Neural cell (in vitro differentiated cells): ENCODE measurements around the gene SGCD.

Source experiments
- EP300 ChIP-seq: fragments of 450-650 bp; conservative IDR thresholded peaks from 2 replicates; pipeline ENCODE4 v1.6.1; 2014; ENCODE audit warnings: antibody characterized with exemption, mild to moderate bottlenecking, moderate library complexity; ENCODE audit not compliant: poor library complexity, severe bottlenecking
- EZH2 ChIP-seq: fragments of 200-600, 300-800 bp; shearing (Covaris generic), sonication (generic); IDR thresholded peaks from 2 replicates; pipeline ENCODE4 v1.6.1; 2014; ENCODE audit warnings: antibody characterized with exemption, low read length, borderline replicate concordance, mild to moderate bottlenecking; ENCODE audit not compliant: insufficient read depth, poor library complexity, severe bottlenecking
- MXI1 ChIP-seq: fragments of 450-650 bp; conservative IDR thresholded peaks from 2 replicates; pipeline ENCODE4 v1.6.1; 2014; ENCODE audit warnings: antibody characterized with exemption, mild to moderate bottlenecking; ENCODE audit not compliant: poor library complexity, severe bottlenecking
- SMC3 ChIP-seq: fragments of 450-650 bp; conservative IDR thresholded peaks from 2 replicates; pipeline ENCODE4 v1.6.1; 2014; ENCODE audit warnings: antibody characterized with exemption, mild to moderate bottlenecking, moderate library complexity; ENCODE audit not compliant: poor library complexity
- TAF1 ChIP-seq: IDR thresholded peaks from 2 replicates; pipeline ENCODE4 v1.6.1; 2012; ENCODE audit warnings: low read depth
- TF ChIP-seq, protein P1 (sequence below): fragments of 450-650 bp; IDR thresholded peaks from 2 replicates; pipeline ENCODE4 v1.5.1; 2014; ENCODE audit warnings: antibody characterized with exemption, mild to moderate bottlenecking, moderate library complexity; ENCODE audit not compliant: poor library complexity, severe bottlenecking
- TF ChIP-seq, protein P2 (sequence below): IDR thresholded peaks from 2 replicates; pipeline ENCODE4 v1.6.1; 2012; ENCODE audit warnings: borderline replicate concordance

GRCh38 chr5:156758011-156758791, 431.2 kb downstream of the SGCD start:
- TF ChIP-seq, protein P1, sequence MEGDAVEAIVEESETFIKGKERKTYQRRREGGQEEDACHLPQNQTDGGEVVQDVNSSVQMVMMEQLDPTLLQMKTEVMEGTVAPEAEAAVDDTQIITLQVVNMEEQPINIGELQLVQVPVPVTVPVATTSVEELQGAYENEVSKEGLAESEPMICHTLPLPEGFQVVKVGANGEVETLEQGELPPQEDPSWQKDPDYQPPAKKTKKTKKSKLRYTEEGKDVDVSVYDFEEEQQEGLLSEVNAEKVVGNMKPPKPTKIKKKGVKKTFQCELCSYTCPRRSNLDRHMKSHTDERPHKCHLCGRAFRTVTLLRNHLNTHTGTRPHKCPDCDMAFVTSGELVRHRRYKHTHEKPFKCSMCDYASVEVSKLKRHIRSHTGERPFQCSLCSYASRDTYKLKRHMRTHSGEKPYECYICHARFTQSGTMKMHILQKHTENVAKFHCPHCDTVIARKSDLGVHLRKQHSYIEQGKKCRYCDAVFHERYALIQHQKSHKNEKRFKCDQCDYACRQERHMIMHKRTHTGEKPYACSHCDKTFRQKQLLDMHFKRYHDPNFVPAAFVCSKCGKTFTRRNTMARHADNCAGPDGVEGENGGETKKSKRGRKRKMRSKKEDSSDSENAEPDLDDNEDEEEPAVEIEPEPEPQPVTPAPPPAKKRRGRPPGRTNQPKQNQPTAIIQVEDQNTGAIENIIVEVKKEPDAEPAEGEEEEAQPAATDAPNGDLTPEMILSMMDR, result no peak
- TF ChIP-seq EP300, result no peak
- TF ChIP-seq, protein P2, sequence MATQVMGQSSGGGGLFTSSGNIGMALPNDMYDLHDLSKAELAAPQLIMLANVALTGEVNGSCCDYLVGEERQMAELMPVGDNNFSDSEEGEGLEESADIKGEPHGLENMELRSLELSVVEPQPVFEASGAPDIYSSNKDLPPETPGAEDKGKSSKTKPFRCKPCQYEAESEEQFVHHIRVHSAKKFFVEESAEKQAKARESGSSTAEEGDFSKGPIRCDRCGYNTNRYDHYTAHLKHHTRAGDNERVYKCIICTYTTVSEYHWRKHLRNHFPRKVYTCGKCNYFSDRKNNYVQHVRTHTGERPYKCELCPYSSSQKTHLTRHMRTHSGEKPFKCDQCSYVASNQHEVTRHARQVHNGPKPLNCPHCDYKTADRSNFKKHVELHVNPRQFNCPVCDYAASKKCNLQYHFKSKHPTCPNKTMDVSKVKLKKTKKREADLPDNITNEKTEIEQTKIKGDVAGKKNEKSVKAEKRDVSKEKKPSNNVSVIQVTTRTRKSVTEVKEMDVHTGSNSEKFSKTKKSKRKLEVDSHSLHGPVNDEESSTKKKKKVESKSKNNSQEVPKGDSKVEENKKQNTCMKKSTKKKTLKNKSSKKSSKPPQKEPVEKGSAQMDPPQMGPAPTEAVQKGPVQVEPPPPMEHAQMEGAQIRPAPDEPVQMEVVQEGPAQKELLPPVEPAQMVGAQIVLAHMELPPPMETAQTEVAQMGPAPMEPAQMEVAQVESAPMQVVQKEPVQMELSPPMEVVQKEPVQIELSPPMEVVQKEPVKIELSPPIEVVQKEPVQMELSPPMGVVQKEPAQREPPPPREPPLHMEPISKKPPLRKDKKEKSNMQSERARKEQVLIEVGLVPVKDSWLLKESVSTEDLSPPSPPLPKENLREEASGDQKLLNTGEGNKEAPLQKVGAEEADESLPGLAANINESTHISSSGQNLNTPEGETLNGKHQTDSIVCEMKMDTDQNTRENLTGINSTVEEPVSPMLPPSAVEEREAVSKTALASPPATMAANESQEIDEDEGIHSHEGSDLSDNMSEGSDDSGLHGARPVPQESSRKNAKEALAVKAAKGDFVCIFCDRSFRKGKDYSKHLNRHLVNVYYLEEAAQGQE, result no peak
- TF ChIP-seq EZH2, result no peak
- no peak for TF ChIP-seq MXI1
- TF ChIP-seq SMC3, result no peak
- no peak for TF ChIP-seq TAF1
